OCI-LY1 (cell line): ENCODE measurements around the gene CPAMD8.

Experiments used
- H2AFZ ChIP-seq: fragments of 200-600 bp; sonication (generic), shearing (Covaris generic); 2 replicates; pipeline ENCODE4 v1.6.0; 2014; ENCODE audit warnings: antibody characterized with exemption, mild to moderate bottlenecking, low read length
- H3F3A ChIP-seq: fragments of 200-600 bp; sonication (generic), shearing (Covaris generic); 2 replicates; pipeline ENCODE4 v1.6.0; 2014; ENCODE audit warnings: mild to moderate bottlenecking, antibody characterized with exemption, low read length, moderate library complexity; ENCODE audit not compliant: insufficient read depth
- H3K27ac ChIP-seq: fragments of 200-600 bp; sonication (generic); 2 replicates; pipeline ENCODE4 v1.5.1; 2014; ENCODE audit warnings: low read length, mixed run types, mild to moderate bottlenecking, low read depth; ENCODE audit not compliant: poor library complexity, severe bottlenecking
- H3K27me3 ChIP-seq: fragments of 200-600 bp; sonication (generic); 2 replicates; pipeline ENCODE4 v1.6.0; 2014; ENCODE audit warnings: antibody characterized with exemption, mild to moderate bottlenecking, low read length, moderate library complexity; ENCODE audit not compliant: insufficient read depth
- H3K36me3 ChIP-seq: fragments of 200-600 bp; sonication (generic); 2 replicates; pipeline ENCODE4 v1.6.1; 2014; ENCODE audit warnings: mild to moderate bottlenecking, antibody characterized with exemption, low read length, moderate library complexity, mixed read lengths; ENCODE audit not compliant: insufficient read depth
- H3K4me1 ChIP-seq: fragments of 200-600 bp; sonication (generic); 2 replicates; pipeline ENCODE4 v1.5.1; 2014; ENCODE audit warnings: mild to moderate bottlenecking, low read length, moderate library complexity; ENCODE audit not compliant: insufficient read depth, severe bottlenecking
- H3K4me2 ChIP-seq: fragments of 200-600 bp; sonication (generic), shearing (Covaris generic); 2 replicates; pipeline ENCODE4 v1.6.1; 2014; ENCODE audit warnings: low read length
- H3K4me3 ChIP-seq: fragments of 200-600 bp; sonication (generic); 2 replicates; pipeline ENCODE4 v1.5.1; 2014; ENCODE audit warnings: low read length, low read depth, mild to moderate bottlenecking, mixed read lengths; ENCODE audit not compliant: poor library complexity, severe bottlenecking
- H3K79me2 ChIP-seq: fragments of 200-600 bp; shearing (Covaris generic); 2 replicates; pipeline ENCODE4 v1.6.1; 2016; ENCODE audit warnings: mixed run types, low read length, mixed read lengths; ENCODE audit not compliant: insufficient read depth
- H3K9ac ChIP-seq: fragments of 200-600 bp; sonication (generic), shearing (Covaris generic); 2 replicates; pipeline ENCODE4 v1.6.1; 2014; ENCODE audit warnings: mild to moderate bottlenecking, low read length, mixed read lengths
- H3K9me2 ChIP-seq: fragments of 200-600 bp; sonication (generic), shearing (Covaris generic); 2 replicates; pipeline ENCODE4 v1.6.1; 2014; ENCODE audit warnings: low read depth, mild to moderate bottlenecking, low read length, mixed read lengths
- H3K9me3 ChIP-seq: fragments of 200-600 bp; shearing (Covaris generic); 2 replicates; pipeline ENCODE4 v1.6.1; 2014; ENCODE audit warnings: low read length, mixed read lengths
- H4K20me1 ChIP-seq: fragments of 200-600 bp; sonication (generic), shearing (Covaris generic); 2 replicates; pipeline ENCODE4 v1.6.0; 2016; ENCODE audit warnings: mild to moderate bottlenecking, low read length; ENCODE audit not compliant: insufficient read depth
- CTCF ChIP-seq: fragments of 200-600 bp; sonication (generic), shearing (Covaris generic); IDR thresholded peaks from 2 replicates; pipeline ENCODE4 v1.5.1; 2017; ENCODE audit warnings: mild to moderate bottlenecking, antibody characterized with exemption, low read length, moderate library complexity, mixed read lengths
- EZH2 ChIP-seq: fragments of 200-600 bp; sonication (generic), shearing (Covaris generic); IDR thresholded peaks from 2 replicates; pipeline ENCODE4 v1.8.0; 2017; ENCODE audit warnings: borderline replicate concordance, mixed run types, mild to moderate bottlenecking, antibody characterized with exemption, low read length, moderate library complexity, mixed read lengths

CPAMD8 gene

GRCh38 chr19:16927883-16928282, 98.7 kb downstream of the CPAMD8 start:
- H3K36me3 ChIP-seq, result no peaks in the 10 kb centered on the region
- no peak overlapping the region for H3K27ac ChIP-seq
- H3K4me3 ChIP-seq, result no peak overlapping the region
- H3K4me2 ChIP-seq, result no peak overlapping the region
- H4K20me1 ChIP-seq, result no peaks in the 10 kb centered on the region
- H2AFZ ChIP-seq, result no peak overlapping the region
- H3K9ac ChIP-seq, result no peak overlapping the region
- no peaks in the 10 kb centered on the region for H3F3A ChIP-seq
- H3K27me3 ChIP-seq, result peaks cover 5% of the 10 kb centered on the region; the same call in 1 of the 2 replicates
- H3K9me3 ChIP-seq, result no peaks in the 10 kb centered on the region
- H3K79me2 ChIP-seq, result no peaks in the 10 kb centered on the region
- no peaks in the 10 kb centered on the region for H3K4me1 ChIP-seq
- no peak for TF ChIP-seq CTCF
- TF ChIP-seq EZH2, result no peak
- H3K9me2 ChIP-seq, result no peaks in the 10 kb centered on the region

- Histone ChIP-seq H3K4me2 (no peak overlapping the region), H3K27ac (no peak overlapping the region), H3K4me3 (no peak overlapping the region), H3K9ac (no peak overlapping the region), H3K9me3 (no peaks in the 10 kb centered on the region), H3K4me1 (no peaks in the 10 kb centered on the region), H4K20me1 (no peaks in the 10 kb centered on the region), H3K36me3 (no peaks in the 10 kb centered on the region), H3K27me3 (peaks cover 8% of the 10 kb centered on the region; the same call in 1 of the 2 replicates), H3K9me2 (no peaks in the 10 kb centered on the region), H3F3A (no peaks in the 10 kb centered on the region), H2AFZ (no peak overlapping the region), H3K79me2 (no peaks in the 10 kb centered on the region)
- no peak for TF ChIP-seq CTCF
- no peak for TF ChIP-seq EZH2
Observed at GRCh38 chr19:16922949-16923348, 103.7 kb downstream of the CPAMD8 start.

DNA sequence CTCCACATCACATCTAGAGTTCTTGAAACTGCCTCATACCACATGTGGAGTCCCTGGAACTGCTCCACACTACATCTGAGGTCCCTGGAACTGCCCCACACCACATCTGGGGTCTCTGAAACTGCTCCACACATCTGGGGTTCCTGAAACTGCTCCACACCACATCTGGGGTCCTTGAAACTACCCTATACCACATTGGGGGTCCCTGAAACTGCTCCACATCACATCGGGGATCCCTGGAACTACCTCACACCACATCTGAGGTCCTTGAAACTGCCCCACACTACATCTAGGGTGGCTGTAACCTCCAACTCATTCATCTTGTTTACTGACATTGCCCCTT, 104.0 kb downstream of the CPAMD8 start:
- H3K4me3 ChIP-seq, result no peak overlapping the region
- H3K4me1 ChIP-seq, result no peaks in the 10 kb centered on the region
- TF ChIP-seq CTCF (no peak), EZH2 (no peak)
- H3K27ac ChIP-seq, result no peak overlapping the region
- no peaks in the 10 kb centered on the region for H3K9me3 ChIP-seq
- H4K20me1 ChIP-seq, result no peaks in the 10 kb centered on the region
- H3K36me3 ChIP-seq, result no peaks in the 10 kb centered on the region
- H3K9me2 ChIP-seq, result no peaks in the 10 kb centered on the region
- no peak overlapping the region for H3K4me2 ChIP-seq
- no peaks in the 10 kb centered on the region for H3F3A ChIP-seq
- H3K27me3 ChIP-seq, result peaks cover 8% of the 10 kb centered on the region; the same call in 1 of the 2 replicates
- no peak overlapping the region for H2AFZ ChIP-seq
- H3K79me2 ChIP-seq, result no peaks in the 10 kb centered on the region
- no peak overlapping the region for H3K9ac ChIP-seq
